Fibroblast of lung (primary cell): Measurements from ENCODE around the gene VENTX. TPM values are rescaled to one million over a fixed set of nuclear protein-coding genes. Genes with fewer than 3 reads are reported as not detected.

Source experiments
- DNase-seq, 2 donors: peaks; one replicate each; pipeline versions ENCODE4 v3.0.0 to v3.0.0-alpha.2; 2010; ENCODE audit warnings: low read depth in 2 of 2
- H2AFZ ChIP-seq: 2 replicates; pipeline ENCODE4 v1.5.1; 2012; ENCODE audit warnings: low read length, control low read depth, inconsistent platforms
- H3K27ac ChIP-seq: 2 replicates; pipeline ENCODE4 v1.5.1; 2011; ENCODE audit warnings: low read length, control low read depth; ENCODE audit not compliant: insufficient read depth
- H3K27me3 ChIP-seq: 2 replicates; pipeline ENCODE4 v1.5.1; 2011; ENCODE audit warnings: mild to moderate bottlenecking, low read length; ENCODE audit not compliant: control insufficient read depth, insufficient read depth
- H3K36me3 ChIP-seq: 2 replicates; pipeline ENCODE4 v1.5.1; 2011; ENCODE audit warnings: low read length; ENCODE audit not compliant: control insufficient read depth, insufficient read depth
- H3K4me1 ChIP-seq: 2 replicates; pipeline ENCODE4 v1.5.1; 2011; ENCODE audit warnings: low read length; ENCODE audit not compliant: control insufficient read depth, insufficient read depth; ENCODE audit errors: extremely low read depth
- H3K4me2 ChIP-seq: 2 replicates; pipeline ENCODE4 v1.5.1; 2011; ENCODE audit warnings: low read length, control low read depth; ENCODE audit not compliant: insufficient read depth; ENCODE audit errors: extremely low read depth
- H3K4me3 ChIP-seq, 4 experiments: fragments of 200-600 bp in 1 of 4; sonication (generic) in 1 of 4; replicated peaks in 1 of 4; 2 replicates each; pipeline ENCODE4 v1.5.1; 2011 to 2016; ENCODE audit warnings: low read length in 4 of 4, low read depth in 3 of 4, mild to moderate bottlenecking in 3 of 4, control low read depth in 2 of 4, inconsistent platforms in 1 of 4, mixed read lengths in 1 of 4; ENCODE audit not compliant: insufficient read depth in 1 of 4; ENCODE audit errors: control extremely low read depth in 1 of 4
- H3K79me2 ChIP-seq: 2 replicates; pipeline ENCODE4 v1.5.1; 2012; ENCODE audit warnings: mild to moderate bottlenecking, low read length, inconsistent platforms; ENCODE audit not compliant: control insufficient read depth, insufficient read depth
- H3K9ac ChIP-seq: 2 replicates; pipeline ENCODE4 v1.5.1; 2011; ENCODE audit warnings: mild to moderate bottlenecking, low read length, control low read depth; ENCODE audit not compliant: insufficient read depth
- H3K9me3 ChIP-seq: 2 replicates; pipeline ENCODE4 v1.5.1; 2012; ENCODE audit warnings: low read depth, low read length; ENCODE audit not compliant: control insufficient read depth, insufficient read depth
- H4K20me1 ChIP-seq: 2 replicates; pipeline ENCODE4 v1.5.1; 2011; ENCODE audit warnings: low read length; ENCODE audit not compliant: control insufficient read depth, insufficient read depth; ENCODE audit errors: extremely low read depth
- EZH2 ChIP-seq: IDR thresholded peaks from 2 replicates; pipeline ENCODE4 v1.5.1; 2012; ENCODE audit warnings: low read length, control low read depth, mild to moderate bottlenecking; ENCODE audit errors: missing control alignments
- polyA plus RNA-seq, 2 donors: library from polyadenylated mRNA; depleted of rRNA in 1 of 2; stranded (reverse) in 1 of 2; unstranded in 1 of 2; fragments of >200 nt; gene quantifications; 2 replicates each; pipeline ENCODE4 v1.2.1, GENCODE V29; 2011 to 2012; ENCODE audit warnings: missing spikeins in 1 of 2
- total RNA-seq: library from RNA; depleted of rRNA; stranded (reverse); fragments of >200 nt; gene quantifications from 2 replicates; pipeline ENCODE4 v1.2.1, GENCODE V29; 2014
- TF ChIP-seq, protein P1 (sequence below), 2 donors: IDR thresholded peaks in 1 of 2; conservative IDR thresholded peaks in 1 of 2; 1 replicate in 1 of 2; 2 replicates in 1 of 2; pipeline ENCODE4 v1.5.1; 2011 to 2012; ENCODE audit warnings: low read length in 2 of 2, control low read depth in 1 of 2, inconsistent platforms in 1 of 2, low read depth in 1 of 2, mild to moderate bottlenecking in 1 of 2

The VENTX gene
- total and polyA plus RNA-seq, 2 donors (not counting 1 experiment from before 2014, with no cell fraction given), result not detected

DNA sequence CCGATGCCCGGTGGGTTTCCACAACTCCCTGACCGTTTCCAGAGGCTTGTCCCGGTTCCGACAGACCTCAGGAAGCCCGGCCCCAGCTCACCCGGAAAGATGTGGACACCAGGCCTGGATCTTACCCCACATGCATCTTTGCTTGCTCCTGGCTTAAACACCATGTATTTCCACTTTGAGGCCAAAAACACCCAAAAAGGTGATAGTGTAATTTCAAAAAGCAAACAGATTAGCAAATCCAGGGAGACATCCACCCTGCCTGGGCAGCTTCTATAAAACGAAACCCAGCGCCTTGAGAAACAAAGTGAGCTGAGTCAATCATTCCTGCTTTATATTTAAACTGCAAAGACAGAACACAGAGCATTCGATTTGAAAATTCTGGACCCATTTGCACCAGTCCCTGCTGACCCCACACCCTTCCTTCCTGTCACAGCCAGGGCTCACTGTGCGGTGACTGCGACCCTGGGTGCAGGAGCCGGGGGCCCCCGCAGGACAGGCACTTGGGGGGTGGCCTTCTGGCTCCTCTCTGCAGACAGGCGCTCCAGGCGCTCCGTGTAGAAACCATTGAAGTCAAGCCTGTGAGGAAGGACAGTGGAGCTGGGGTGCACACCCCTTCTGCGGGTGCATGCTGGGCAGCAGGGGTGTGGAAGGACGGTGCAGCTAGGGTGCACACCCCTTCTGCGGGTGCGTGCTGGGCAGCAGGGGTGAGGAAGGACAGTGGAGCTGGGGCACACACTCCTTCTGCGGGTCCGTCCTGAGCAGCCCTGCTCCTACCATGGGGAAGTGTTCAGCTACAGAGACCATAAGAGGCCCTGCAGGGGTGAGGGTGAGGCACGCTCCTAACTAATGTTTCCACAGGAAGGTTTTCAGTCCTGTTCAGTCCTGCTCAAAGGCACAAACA, 41.9 kb downstream of the VENTX start:
- Histone ChIP-seq H3K27ac (no peak overlapping the region), H3K4me3 (no peak overlapping the region), H3K27me3 (no peaks in the 10 kb centered on the region), H2AFZ (no peak overlapping the region), H3K4me2 (no peak overlapping the region), H4K20me1 (no peaks in the 10 kb centered on the region), H3K9me3 (no peaks in the 10 kb centered on the region), H3K36me3 (peaks cover 20% of the 10 kb centered on the region), H3K4me1 (peaks cover 6% of the 10 kb centered on the region), H3K9ac (no peak overlapping the region), H3K79me2 (no peaks in the 10 kb centered on the region)
- TF ChIP-seq EZH2, result no peak
- TF ChIP-seq, protein P1, sequence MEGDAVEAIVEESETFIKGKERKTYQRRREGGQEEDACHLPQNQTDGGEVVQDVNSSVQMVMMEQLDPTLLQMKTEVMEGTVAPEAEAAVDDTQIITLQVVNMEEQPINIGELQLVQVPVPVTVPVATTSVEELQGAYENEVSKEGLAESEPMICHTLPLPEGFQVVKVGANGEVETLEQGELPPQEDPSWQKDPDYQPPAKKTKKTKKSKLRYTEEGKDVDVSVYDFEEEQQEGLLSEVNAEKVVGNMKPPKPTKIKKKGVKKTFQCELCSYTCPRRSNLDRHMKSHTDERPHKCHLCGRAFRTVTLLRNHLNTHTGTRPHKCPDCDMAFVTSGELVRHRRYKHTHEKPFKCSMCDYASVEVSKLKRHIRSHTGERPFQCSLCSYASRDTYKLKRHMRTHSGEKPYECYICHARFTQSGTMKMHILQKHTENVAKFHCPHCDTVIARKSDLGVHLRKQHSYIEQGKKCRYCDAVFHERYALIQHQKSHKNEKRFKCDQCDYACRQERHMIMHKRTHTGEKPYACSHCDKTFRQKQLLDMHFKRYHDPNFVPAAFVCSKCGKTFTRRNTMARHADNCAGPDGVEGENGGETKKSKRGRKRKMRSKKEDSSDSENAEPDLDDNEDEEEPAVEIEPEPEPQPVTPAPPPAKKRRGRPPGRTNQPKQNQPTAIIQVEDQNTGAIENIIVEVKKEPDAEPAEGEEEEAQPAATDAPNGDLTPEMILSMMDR (conservative IDR thresholded peaks at IDR 0.05 in 1 of 2, IDR thresholded peaks at IDR 0.05 in 1 of 2; ENCODE audit: low read depth in 1 of 2, low read length in 2 of 2), result no peak
- DNase-seq, result no peak

DNA sequence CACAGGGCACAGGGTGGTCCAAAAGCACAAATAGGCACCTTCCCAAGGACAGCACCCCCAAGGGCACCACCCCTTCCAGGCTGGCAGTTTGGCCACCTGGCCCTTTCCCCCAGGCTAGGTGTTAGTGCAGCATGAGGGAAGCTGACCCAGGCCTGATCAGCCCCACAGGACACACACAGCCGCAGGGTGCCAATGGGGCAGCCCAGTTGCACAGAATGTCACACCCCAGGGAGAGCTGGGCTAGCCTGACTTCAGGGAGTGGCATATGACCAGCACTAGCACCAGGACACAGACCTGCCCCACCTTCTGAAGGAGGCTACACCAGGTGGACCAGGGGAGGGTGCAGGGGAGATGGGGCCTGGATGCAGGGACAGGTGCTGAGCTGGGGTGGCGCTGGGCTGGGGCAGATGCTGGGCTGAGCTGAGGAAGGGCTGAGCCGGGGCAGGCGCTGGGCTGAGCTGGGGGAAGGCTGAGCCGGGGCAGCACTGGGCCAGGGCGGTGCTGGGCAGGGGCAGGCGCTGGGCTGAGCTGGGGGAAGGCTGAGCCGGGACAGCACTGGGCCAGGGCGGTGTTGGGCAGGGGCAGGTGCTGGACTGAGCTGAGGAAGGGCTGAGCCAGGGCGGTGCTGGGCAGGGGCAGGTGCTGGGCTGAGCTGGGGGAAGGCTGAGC, 42.9 kb downstream of the VENTX start:
- H3K79me2 ChIP-seq, result no peaks in the 10 kb centered on the region
- H2AFZ ChIP-seq, result no peak overlapping the region
- TF ChIP-seq, protein P1 (conservative IDR thresholded peaks at IDR 0.05 in 1 of 2, IDR thresholded peaks at IDR 0.05 in 1 of 2; ENCODE audit: low read depth in 1 of 2, low read length in 2 of 2), result no peak
- TF ChIP-seq EZH2, result no peak
- no peak overlapping the region for H3K9ac ChIP-seq
- no peak for DNase-seq
- no peak overlapping the region for H3K4me3 ChIP-seq
- no peak overlapping the region for H3K27ac ChIP-seq
- H3K36me3 ChIP-seq, result peaks cover 28% of the 10 kb centered on the region
- no peaks in the 10 kb centered on the region for H3K27me3 ChIP-seq
- no peaks in the 10 kb centered on the region for H4K20me1 ChIP-seq
- no peak overlapping the region for H3K4me2 ChIP-seq
- peaks cover 6% of the 10 kb centered on the region for H3K4me1 ChIP-seq
- no peaks in the 10 kb centered on the region for H3K9me3 ChIP-seq

DNA sequence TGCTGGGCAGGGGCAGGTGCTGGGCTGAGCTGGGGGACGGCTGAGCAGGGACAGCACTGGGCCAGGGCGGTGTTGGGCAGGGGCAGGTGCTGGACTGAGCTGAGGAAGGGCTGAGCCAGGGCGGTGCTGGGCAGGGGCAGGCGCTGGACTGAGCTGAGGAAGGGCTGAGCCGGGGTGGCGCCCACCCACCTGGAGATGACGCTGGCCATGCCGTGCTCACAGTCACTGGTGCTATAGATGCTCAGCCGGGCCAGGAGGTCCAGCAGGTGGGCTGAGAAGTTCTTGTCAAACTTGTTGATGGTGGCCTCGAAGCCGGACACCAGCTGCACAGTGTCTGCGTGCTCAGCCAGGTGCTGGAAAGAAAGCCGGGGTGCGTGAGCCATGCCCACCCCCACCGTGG, 43.4 kb downstream of the VENTX start:
- Histone ChIP-seq H3K4me3 (no peak overlapping the region), H3K4me2 (no peak overlapping the region), H3K9ac (no peak overlapping the region), H3K27ac (no peak overlapping the region), H3K36me3 (peaks cover 30% of the 10 kb centered on the region), H3K9me3 (no peaks in the 10 kb centered on the region), H3K79me2 (no peaks in the 10 kb centered on the region), H2AFZ (no peak overlapping the region), H3K4me1 (peaks cover 6% of the 10 kb centered on the region), H4K20me1 (no peaks in the 10 kb centered on the region), H3K27me3 (no peaks in the 10 kb centered on the region)
- DNase-seq, result no peak
- TF ChIP-seq, protein P1 (conservative IDR thresholded peaks at IDR 0.05 in 1 of 2, IDR thresholded peaks at IDR 0.05 in 1 of 2; ENCODE audit: low read depth in 1 of 2, low read length in 2 of 2), result no peak
- no peak for TF ChIP-seq EZH2
